Activated CD4-positive, alpha-beta T cell treated with anti-CD3 and anti-CD28 coated beads for 24 hours (primary cell): ENCODE results near the gene HLA-F.

Source experiments
- DNase-seq, 2 donors: peaks; one replicate each; pipeline ENCODE4 v3.0.0-alpha.2; 2020; ENCODE audit warnings: low read depth in 2 of 2

The HLA-F gene

DNA sequence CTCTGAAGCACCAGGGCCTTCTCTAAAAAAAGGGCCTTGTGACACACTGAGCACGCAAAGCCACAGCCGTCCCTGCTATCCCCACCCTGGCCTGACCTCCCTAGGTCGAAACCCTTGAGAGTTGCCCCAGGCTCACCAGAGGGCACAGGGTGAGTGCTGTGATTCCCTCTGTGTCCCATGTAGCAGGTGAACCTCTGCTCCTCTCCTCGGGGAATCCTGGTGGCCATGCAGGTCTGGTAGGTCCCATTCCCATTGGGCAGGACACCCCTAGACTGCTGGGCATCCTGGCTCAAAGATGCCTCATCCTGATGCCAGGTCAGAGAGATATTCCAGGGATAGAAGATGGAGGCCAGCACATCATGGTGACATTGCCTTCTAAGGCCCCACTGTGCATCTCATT is 20.9 kb downstream of the HLA-F start:
- DNase-seq: no peak

DNA sequence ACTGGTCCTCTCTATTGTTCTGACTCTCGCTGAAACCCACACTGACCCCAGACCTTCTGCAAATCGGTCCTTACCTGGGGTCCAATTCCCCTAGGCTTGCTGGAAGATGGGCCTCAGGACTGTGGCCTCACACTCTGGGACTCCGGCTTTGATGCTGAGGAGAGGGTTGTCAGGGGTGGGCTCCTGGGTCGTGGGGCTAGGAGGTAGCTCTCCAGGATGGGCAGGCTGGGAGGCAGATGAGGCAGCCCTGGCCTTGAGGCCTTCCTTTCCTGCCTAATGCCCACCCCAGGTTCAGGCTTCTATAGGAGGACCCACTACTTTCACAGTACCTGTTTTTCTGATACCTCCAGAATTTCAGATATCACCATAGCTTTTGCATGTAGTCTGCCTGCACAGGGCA is 21.4 kb downstream of the HLA-F start:
- DNase-seq: no peak

DNA sequence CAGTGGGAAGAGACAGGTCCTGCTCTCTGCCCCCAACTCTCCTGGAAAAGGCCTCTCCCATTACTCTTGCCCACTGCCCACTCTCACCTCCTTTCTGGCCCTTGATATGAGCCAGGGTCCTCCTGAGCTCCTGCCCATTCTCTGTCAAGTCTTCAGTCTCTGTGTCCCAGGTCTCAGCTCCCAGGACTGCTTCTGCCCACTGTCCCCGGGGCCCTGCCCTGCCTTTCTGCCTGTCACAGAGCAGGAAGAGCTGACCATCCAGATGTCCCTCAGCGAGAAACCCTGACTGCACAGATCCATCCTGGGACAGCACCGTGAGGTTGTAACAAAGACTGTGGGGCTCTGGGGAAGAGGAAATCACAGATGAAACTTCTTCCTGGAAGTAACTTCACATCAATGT is 22.2 kb downstream of the HLA-F start:
- no peak for DNase-seq

GRCh38 chr6:29745855-29746449 is 22.7 kb downstream of the HLA-F start:
- DNase-seq: no peak

GRCh38 chr6:29746846-29747687 is 23.8 kb downstream of the HLA-F start:
- DNase-seq: no peak

DNA sequence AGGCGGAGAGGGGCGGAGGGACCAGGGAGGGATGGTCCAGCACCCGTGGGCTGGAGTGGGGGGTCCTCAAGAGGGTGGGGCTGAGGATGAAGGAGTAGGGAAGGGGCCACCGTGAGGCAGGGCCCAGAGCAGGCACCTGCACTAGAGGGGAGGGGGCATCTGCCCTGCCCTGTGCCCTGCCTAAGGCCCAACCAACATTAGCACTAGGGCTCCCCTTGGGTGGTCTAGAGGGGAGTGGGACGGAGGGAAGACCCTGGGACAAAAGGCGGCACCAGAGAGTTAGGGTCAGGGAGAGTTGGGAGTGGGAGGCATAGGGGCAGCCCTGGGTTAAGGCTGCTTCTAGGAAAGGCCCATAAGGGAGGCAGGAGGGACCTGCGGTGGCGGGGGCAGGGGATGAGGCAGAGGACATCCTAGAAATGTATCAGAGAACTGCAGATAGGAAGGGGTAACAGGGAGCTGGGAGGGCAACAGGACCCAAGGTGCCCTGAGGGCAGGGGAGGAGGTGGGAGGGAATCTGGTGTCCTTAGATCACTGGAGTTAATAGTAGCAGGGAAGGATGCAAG is 24.5 kb downstream of the HLA-F start:
- no peak for DNase-seq

DNA sequence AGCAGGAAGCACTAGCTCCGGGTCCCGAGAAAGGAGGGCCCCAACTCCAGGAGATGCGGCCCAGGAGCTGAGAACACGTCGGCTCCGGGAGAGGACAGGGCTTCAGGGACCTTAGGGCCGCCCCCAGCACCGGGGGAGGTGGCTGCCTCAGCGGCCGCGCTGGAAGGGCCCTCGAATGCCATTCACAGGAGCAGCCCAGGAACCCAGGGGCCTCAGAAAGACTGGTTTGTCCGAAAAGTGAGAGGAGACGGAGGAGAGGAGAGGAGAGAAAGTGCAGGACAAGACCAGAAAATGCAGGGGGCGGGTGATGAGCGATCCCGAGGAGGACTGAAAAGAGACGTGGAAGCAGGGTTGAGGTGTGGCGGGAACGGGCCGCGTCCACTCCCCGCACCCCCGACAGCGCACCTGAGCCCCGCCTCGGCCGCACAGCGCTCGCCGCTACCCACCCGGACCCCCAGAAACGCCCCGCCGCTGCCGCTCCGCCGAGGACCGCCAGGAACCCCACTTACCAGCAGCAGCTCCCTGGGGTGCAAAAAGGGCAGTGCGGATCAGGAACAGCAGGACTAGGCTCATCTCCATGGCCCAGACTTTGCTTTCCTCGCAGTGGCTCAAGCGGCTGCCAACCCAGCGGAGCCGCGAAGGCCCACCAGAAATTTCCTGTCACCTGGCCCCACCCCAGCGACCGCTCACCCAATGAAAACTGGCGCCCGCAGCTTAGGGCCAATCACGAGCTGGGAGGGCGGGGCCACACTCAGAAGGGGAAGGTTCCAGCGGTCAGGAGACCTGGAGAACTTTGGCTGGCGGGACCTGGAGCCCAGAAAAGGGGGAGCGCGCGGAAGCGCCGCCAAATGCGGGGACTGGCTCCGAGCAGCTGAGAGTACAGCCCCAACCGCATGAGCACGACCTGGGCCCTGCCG is 25.4 kb downstream of the HLA-F start:
- DNase-seq: peak; percentile 73 to 77

DNA sequence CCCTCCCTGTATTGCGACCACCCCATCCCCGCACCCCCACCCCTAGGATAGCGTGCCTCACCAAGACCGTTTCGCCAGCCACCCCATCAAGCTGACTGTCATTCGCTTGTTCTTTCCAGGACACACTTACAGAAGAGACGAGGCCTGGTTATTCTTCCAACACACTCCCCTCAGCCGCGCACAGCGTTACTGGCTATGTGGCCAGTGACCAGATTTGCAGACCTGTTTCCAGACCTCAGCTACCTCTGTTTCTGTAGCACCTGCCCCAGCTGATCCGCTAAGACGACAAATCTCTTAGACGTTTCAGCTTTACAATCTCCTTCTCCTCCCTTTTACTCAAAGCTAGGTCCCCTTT is 26.1 kb downstream of the HLA-F start:
- peak in 1 of 2 donors; percentile 6 for DNase-seq

DNA sequence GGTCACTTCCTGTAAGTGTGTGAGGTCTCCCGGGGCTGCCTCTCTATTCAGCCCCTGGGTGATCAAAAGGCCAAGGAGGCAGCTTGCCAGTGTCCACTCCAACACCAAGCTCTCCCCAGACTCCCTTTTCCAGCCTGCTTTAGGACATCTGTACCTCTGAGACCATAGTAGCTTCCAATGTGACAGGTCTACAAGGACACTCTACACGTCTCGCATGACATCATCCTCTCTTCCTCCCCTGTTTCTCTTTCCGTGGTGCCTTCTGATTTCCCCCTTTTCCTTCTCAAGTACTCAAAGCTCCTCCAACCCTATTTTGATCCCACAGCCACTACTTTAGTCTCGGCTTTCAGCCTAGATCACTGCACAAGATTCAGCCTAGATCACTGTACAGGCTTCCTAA is 26.4 kb downstream of the HLA-F start:
- no peak for DNase-seq

GRCh38 chr6:29750709-29751108 is 27.5 kb downstream of the HLA-F start:
- DNase-seq: no peak

GRCh38 chr6:29751480-29751879 is 28.2 kb downstream of the HLA-F start:
- DNase-seq: no peak

GRCh38 chr6:29752451-29753308 is 29.4 kb downstream of the HLA-F start:
- peak; percentile 66 to 78 for DNase-seq

GRCh38 chr6:29753309-29753644 is 30.0 kb downstream of the HLA-F start:
- no peak for DNase-seq

DNA sequence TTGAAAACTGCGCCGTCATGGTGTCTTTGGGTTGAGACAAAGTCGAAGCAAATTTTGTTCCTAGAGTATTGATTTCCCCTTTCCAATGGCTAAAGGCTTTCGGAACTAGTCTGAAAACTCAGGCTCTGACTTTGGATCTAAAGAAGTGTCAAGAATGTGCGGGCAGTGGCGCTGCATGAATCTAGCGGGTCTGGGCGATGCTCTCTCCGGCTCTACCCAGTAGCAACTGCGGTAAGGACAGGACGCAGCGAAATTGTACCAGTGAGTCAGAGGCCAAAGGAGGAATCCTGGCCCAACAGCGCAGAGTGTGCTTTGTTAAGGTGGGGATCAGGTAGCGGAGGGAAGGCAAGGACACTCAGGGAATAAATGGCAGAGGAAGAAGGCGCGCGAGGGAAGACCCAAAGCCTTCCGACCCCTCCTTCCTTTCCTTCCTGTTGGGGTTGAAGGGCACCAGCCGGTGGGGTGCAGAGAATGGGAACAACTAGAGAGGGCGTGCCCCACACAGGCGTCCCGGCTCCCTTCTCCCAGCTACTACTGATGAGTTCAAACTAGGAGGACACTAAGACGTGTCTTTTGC is 32.1 kb downstream of the HLA-F start:
- no peak for DNase-seq

DNA sequence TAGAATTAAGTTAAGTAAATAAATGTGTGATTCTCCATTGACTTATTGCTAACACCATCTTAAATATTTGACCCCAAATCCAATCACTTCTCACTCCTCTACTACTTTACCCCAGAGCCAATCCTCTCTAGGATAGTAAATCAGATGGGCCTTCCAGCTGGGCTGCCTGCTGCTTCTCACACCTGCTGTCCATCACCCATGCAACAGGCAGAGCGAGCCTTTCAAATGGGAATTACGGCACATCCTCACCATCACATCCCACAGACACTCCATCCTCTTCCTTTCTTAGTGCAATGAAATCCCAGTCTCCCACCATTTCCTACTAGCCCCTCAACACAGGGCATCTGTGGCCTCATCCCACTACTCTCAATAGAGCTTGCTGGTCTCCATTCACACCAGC is 34.0 kb downstream of the HLA-F start:
- no peak for DNase-seq

- DNase-seq: no peak
Observed at GRCh38 chr6:29757701-29758293, 34.6 kb downstream of the HLA-F start.

GRCh38 chr6:29758761-29759160 is 35.5 kb downstream of the HLA-F start:
- DNase-seq: no peak

DNA sequence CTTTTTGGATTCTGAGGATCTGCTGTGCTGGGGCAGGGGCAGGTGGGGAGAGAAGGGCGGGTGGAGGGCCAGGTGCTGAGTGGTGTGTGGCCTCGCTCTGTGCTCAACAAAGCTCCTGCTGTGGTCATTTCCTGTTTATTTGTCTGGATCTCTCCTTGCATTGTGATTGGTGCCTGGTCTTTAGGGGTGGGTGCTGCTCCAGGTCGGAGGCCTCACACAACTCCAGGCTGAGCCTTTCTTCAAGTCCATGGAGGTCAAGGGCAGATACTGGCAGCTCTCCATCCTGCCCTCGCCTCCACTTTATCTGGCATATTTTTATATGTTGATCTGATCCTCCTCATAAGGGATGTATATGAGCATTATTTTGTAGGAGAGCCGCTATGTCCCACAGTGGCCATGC is 36.2 kb downstream of the HLA-F start:
- no peak for DNase-seq

- no peak for DNase-seq
Observed at GRCh38 chr6:29760328-29760727, 37.1 kb downstream of the HLA-F start.

DNA sequence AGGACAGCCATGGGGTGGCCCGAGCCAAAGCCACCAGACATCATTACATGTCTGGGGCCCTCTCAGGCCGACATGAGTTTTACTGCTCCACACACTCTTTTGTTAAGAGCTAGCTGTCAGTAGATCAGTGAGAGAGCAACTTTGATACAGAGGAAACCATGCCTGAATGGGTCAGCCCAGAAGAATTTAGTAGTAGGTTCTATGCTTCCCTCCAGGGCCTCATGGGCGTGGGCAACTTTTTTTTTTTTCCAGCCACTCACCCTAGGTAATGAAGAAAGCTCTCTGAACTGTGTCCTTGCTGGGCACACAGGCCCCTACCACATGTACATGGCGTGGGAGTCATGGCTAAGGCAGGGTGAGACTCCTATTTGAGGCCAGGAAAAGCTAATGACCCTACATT is 38.8 kb downstream of the HLA-F start:
- no peak for DNase-seq

DNA sequence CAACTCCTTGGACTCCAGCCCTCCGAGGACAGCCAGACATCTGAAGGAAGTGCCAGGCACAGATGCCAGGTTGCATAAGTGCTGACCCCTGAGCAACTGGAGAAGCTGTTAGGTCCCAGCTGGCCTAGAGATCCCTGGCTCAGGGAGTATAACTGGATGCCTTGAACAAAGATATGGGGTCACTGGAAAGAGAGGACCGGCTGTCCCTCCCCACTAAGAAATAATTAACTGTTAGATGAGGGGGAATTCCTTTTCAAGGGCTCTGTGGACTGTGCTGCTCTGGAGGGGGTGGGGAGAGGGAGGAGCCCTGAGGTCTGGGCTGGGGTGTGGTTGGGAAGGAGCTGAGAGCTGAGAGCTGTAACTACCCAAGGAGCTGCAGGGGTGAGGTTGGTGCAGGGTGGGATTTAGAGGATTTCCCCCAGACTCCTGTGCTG is 39.6 kb downstream of the HLA-F start:
- no peak for DNase-seq
